Dermis blood vessel endothelial cell (primary cell): ENCODE data around the gene SELENOO. TPM values are rescaled to one million over a fixed set of nuclear protein-coding genes. Genes with fewer than 3 reads are reported as not detected.

Experiments used
- DNase-seq: peaks from one replicate; pipeline ENCODE4 v3.0.0; 2010
- total RNA-seq: library from RNA; depleted of rRNA; stranded (reverse); fragments of >200 nt; gene quantifications from 2 replicates; pipeline ENCODE4 v1.2.3, GENCODE V29; 2014

The SELENOO gene
- total RNA-seq, 1 donor from 2014 or later: 32.8 TPM

GRCh38 chr22:50218153-50218995 lies 17.6 kb downstream of the SELENOO start:
- DNase-seq: no peak

- peak; percentile 82 for DNase-seq
Observed at GRCh38 chr22:50218996-50219727, 18.4 kb downstream of the SELENOO start.

GRCh38 chr22:50219800-50220602 lies 19.2 kb downstream of the SELENOO start:
- DNase-seq: no peak

- DNase-seq: no peak
Observed at GRCh38 chr22:50220603-50221409, 20.0 kb downstream of the SELENOO start.

GRCh38 chr22:50221410-50222300 lies 20.8 kb downstream of the SELENOO start:
- no peak for DNase-seq

- DNase-seq: no peak
Observed at GRCh38 chr22:50222508-50222907, 21.7 kb downstream of the SELENOO start.

GRCh38 chr22:50224071-50224470 lies 23.3 kb downstream of the SELENOO start:
- DNase-seq: no peak

- no peak for DNase-seq
Observed at GRCh38 chr22:50225200-50225969, 24.6 kb downstream of the SELENOO start.

GRCh38 chr22:50226063-50226874 lies 25.5 kb downstream of the SELENOO start:
- no peak for DNase-seq

- DNase-seq: no peak
Observed at GRCh38 chr22:50226875-50227165, 26.0 kb downstream of the SELENOO start.

GRCh38 chr22:50227579-50228215 lies 26.9 kb downstream of the SELENOO start:
- no peak for DNase-seq

GRCh38 chr22:50228366-50228765 lies 27.6 kb downstream of the SELENOO start:
- no peak for DNase-seq

GRCh38 chr22:50229370-50229769 lies 28.6 kb downstream of the SELENOO start:
- DNase-seq: no peak

- no peak for DNase-seq
Observed at GRCh38 chr22:50232481-50233151, 31.8 kb downstream of the SELENOO start.

- no peak for DNase-seq
Observed at GRCh38 chr22:50233223-50233622, 32.4 kb downstream of the SELENOO start.

- DNase-seq: peak; percentile 59
Observed at GRCh38 chr22:50236731-50237409, 36.1 kb downstream of the SELENOO start.

GRCh38 chr22:50238755-50239154 lies 37.9 kb downstream of the SELENOO start:
- peak; percentile 22 for DNase-seq

GRCh38 chr22:50242406-50242949 lies 41.7 kb downstream of the SELENOO start:
- DNase-seq: no peak
